Measurements from ENCODE around the gene KDSR.

GRCh38 chr18:63346031-63346430 lies 21.0 kb downstream of the KDSR start:
- no peak for TF ChIP-seq ZNF274 (IDR thresholded peaks at IDR 0.05; ENCODE audit: low read depth, low read length)
- TF ChIP-seq YY1 (IDR thresholded peaks at IDR 0.05; ENCODE audit: insufficient read depth, insufficient read length), result no peak

Measured in NT2/D1 (cell line).